DMS79 (cell line): ENCODE data around the gene GMDS.

Source experiments
- DNase-seq: peaks from one replicate; lab custom pipeline; 2025; lab: John Stamatoyannopoulos, UW

GMDS gene

DNA sequence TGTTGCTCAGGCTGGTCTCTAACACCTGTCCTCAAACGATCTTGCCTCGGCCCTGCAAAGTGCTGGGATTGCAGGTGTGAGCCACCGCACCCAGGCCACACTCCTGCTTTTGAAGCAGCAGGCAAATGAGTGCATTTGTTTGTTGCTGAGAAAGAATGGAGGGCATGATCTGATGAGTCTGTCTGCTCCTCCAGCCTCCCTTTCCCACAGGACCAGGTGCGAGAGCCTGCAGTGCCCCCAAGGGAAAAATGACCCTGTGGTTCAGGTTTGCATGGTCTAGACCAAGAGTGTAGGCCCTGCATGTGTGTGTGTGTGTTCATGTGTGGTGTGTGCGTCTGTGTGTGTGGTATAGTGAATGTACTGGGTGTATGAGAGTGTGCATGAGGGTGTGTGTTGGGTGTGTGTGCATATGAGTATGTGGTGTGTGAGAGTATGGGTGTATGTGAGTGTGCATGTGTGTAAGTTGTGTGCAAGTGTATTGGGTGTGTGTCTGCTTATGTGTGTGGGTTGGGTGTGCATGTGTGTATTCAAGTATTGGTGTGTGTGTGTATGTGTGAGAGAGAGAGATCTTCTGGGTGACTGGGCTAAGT is 658.4 kb downstream of the GMDS start:
- no peak for DNase-seq

DNA sequence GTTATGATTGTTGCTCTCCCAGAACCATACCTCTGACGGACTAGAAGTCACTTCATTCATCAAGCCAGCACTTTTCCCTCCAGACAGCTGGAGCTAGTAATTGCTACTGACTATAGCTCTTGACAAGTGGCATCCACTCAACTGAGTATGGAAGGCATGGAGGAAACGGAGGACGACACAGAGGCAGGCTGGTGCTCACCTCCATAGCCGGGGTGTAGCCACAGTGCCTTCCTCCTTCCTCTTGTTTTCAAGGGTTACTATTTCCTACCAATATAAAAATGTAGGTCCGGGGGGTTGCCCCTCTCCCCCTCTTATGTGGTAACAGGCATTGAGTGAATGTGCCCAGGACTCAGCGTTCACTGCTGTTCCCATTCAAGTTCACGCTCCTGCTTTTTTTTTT is 659.1 kb downstream of the GMDS start:
- DNase-seq = no peak

DNA sequence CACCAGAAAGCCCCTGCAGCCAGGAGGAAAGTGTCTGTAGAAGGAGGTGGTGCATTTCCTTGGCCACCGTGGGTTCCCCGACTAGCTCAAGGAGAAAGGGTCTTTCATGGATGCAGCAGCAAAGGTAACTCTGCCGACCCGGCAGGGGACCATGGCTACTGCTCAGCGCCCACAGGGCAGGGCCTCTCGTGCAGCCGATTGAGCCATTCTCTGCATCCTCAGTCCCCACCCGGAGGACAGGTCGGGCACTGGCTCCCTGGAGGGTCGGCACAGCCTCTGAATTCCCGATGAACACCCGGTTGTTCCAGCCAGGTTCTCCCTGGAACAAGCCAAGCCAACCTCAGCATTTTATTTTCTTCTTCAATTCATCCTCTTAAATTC is 659.7 kb downstream of the GMDS start:
- DNase-seq = no peak

DNA sequence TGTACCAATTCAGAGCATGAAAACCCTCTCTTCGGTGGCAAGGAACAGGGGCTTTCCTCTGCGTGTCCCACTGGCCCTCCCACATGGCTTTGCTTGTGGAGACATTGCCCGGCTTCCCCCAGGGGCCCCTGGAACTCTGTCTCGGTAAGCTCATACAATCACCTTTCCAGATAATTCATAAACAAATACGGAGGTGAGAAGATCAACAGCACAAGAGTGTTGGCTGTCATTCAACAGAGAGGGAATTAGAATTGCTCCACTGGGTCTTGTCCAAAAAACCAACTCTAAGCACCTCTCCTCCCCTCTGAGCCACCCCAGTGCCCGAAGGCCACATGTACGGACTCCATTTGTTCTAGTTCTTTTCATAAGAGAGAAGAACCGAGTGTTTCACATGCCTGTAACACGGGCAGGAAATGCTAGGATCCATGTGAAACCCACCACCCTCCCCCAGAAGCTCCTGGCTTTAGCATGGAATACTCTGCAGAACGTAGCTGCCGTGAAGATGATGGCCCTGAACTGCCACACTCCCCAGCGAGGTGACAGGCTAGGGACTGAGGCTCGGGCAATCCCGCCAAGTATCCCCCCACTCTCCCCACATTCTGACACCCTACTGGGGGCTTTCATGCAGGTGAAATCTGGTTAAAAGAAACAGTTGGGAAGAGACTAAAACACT is 660.3 kb downstream of the GMDS start:
- no peak for DNase-seq

DNA sequence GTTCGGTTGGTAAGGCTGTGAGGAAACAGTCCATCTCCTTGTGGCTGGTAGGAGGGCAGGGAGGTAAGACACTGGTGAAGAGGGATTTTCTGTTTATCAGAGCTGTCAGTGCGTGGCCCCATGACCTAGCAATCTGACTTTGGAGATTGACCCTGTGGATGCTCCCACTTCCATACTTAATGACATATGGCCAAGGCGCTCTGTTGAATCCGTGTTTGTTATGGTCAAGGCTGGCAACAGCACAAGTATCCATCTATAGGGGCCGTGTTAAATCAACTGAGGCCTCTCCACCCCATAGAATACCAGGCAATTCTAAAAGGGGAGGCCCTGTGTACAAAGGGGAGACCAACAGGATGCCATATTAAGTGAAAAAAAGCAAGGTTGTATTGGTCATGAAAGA is 661.3 kb downstream of the GMDS start:
- DNase-seq = no peak

DNA sequence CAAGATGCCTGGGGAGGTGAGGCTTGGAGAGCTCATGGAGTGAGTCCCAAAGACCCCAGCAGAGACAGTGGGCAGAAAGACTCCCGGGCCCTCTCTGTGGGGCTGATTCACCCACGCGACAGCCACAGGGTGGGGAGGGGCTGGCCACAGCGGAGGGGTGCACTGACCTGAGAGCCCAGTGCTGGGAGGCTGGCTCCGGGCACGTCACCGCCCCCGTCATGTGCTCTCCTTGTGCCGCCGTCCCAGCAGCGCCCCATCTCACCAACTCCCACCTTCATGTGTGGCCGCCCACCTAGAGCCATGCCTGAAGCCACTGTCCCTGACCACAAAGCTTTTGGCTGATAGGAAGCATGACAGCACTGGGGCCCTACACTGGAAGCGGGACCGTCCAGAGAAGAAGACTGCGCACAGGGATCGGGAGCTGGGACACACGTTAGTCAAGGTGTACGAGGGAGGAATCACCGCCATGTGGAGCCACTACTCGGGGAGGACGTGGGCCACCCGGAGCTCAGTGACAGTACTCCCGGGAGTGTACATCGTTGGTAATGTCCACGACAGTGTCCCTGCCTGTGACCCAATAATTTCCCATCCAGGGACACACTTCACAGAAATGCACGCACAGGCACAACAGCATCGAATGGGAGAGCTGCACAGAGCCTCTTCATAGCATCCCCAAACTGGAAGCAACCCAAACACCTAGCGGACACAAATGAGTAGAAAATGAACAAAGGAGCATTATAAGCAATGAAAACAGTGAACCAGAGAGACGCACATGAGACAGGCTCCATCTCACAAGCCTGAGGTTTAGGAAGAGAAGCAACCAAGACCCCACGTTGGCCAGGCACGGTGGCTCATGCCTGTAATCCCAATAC is 664.0 kb downstream of the GMDS start:
- DNase-seq = no peak

DNA sequence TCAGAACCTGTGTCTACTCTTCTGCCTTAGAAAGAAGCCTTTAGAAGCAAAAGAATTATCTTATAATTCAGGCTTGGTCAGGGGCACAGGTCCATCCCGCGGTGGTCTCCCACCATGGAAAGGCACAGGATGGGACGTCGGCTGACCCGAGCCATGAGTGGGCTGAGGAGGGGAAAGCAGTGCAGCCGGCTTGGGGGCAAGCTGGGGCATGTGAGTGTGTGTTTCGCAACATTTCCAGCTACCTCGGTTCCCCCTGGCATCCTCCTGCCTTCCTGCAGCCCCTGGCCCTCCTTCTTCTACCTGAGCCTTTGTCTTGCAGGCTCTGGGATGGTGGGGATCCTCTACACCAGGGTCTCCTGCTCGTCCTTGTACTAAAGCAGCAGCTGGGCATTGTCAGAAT is 664.8 kb downstream of the GMDS start:
- no peak for DNase-seq

DNA sequence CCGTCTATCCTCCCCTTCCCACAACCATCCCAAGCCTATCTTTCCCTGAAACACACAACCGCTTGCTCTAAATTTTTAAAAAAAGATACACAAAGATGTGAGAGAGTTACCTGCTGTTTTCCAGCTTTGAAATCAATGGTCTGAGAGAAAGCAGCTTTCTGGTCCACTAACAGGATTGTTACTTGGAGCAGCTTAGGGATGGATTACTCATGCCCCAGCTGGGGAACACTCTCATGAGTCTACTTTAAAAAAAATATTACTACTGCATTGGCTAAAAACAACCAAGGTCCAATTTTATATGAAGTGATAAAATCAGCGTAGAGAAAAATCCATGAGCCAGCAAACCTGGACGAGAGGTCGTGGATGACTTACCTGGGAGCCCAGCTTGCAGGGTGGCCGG is 665.3 kb downstream of the GMDS start:
- no peak for DNase-seq

DNA sequence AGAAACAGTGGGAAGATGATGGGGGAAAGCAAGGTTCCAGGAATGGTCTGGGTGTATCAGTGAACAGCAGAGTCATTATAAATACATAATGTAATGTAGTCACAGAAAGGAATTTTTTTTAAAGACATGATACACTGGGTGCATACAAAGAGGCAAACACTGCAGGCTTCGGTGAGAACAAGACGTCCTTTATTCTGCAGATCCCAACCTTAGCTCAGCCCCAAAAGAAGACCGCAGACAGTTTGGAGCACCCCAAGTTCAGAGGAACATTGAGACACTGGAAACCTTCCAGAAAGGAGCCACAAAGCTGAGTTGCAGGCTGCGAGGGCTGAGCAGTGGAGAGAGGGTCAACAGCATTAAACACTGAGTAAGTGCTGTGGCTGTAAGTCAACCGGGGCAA is 666.3 kb downstream of the GMDS start:
- DNase-seq = no peak

DNA sequence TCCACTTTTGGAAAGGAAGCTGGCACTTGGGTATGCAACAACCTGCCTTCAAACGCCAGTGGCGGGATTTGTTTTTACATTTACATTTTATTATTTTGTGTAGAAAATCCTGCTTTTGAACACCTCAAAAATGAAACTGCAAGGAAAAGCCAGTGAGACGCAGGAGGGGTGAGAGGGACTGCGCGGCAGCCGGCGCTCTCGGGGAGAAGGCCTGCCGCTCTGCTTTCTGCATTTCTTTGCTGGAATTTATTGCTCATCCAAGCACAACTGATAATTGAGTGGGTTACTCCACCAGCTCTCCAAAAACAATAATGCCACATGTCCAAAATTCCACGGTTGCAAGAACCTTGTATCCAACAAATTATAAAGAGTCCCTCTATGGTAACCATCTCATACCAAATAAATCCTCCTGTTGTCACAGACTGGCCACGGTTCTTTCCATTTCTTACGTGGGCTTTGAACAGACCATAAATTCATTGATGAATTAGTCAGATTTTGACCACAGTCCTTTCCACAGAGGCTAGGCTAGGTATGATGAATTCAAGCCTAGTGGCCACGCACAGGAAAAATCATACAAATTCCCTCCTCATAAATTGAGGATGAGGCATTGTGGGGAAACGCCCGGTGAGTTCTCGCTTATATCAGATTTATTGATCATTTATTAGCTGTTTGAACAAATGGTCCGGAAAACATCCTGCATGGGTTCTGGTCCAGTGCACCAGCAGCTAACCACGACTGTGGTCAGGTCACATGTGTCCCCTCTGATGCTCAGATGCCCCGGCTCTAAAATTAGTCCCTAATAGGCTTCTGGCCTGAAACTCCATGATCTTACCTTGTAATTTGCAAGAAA is 667.3 kb downstream of the GMDS start:
- DNase-seq = no peak

DNA sequence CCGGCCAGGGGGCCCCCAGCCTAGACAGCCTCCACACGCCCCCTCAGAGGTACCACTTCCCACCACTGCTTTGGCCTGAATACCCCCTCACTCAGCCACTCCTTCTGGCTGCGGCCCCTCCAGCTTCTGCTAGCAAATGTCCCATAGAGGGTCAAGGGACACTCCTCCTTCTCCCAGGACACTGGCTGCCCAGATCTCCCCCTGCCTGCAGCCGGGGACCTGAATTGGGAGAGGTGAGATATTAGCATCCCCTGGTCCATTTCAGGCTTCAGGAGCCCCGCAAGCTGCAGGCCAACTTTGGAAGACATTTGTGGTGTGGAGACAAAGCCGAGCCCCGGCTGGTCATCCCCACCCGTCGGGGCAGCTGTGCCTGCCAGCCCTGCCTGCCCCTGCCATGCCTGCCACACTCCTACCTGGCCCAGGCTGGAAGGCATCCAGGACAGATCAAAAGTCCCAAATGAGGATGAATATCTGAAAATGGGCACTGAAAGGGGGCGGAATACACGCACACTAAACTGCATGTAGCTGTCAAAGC is 668.2 kb downstream of the GMDS start:
- DNase-seq = no peak

DNA sequence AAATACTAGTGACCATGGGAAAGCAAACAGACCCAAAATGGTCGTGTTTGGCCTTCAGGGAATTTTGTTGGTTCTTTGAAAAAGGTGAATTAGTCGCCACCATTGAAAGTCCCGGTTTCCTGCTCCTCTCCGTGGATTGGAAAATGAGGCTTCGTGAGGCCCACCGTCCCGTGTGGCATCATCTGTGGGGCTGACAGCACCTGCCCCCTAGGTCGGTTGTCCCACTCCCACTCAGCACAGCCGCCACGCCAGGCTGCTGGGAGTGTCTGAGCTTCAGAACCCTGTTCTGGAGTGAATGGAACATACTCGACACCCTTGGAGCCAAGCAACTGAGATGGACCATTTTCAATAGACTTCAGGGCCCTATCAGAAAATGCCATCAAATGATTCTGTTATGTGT is 668.7 kb downstream of the GMDS start:
- DNase-seq = no peak

DNA sequence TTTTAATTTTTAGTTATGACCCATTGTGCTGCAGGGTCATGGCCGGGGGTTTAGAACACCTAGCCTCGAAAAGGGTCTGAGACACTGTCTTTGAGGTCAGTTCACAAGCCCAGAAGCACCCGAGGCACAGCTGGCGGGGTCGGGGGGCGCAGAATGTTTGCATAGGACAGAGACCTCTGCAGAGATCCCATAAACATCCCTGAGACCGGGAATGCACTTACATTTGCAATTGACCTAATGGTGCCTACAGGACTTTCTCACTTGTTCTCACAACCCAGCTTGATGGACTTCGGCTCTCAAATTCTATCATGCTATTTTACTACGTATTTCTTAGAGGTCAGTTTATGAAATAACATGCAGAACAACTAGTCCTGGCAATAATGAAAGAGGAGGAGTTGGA is 669.2 kb downstream of the GMDS start:
- no peak for DNase-seq

DNA sequence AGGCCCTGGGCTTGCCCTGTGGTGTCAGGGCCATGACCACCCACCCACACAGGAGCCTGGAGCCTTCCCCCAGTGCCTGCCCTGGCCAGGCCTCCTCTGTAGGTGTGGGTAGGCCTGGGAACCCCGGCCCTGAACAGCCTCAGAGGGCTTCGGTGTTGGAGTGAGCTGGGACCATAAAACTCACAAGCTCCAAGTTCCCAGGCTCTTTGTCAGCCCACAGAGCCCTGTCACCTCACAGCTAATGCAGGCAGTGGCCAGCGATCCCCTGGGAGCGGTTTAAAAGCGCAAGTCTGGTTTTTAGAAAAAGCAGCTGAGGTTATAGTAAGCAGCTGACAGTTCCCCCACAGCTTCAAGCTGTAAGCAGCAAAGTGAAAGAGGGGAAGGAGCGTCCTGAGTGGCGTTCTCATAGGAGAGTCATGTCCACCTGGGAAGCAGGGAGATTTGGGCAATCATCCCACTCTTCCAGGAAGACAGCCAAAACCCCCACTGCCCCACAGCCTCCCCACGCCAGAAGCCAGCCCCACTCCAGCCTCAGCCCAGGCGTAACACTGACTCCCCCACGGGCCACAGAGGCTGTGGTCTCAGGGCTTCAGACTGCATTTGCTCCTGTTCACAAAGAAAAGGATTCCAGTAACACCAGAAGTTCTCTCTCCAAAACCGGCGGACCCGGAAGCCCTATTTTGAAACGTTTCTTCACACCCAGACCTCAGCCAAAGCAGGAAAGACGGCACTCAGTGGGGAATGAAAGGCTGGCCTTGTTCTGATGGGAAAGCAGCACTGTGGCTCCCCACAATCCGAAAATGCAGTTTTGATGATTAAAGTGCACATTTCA is 670.0 kb downstream of the GMDS start:
- no peak for DNase-seq

DNA sequence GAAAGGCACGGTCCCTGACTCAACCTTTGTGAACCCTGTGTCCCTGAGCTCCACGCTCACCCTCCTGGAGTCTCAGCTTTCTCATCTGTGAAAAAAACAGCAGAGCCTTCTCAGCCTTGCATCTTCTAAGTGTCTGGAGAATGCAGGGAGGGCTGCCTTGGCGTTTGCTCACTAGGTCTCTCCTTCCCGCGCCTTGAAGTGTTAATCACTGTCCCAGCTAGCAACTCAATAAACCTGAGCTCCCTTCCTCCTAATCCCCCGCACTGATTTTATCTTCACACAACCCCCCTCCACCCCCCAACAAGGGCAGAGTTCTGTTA is 670.6 kb downstream of the GMDS start:
- no peak for DNase-seq

DNA sequence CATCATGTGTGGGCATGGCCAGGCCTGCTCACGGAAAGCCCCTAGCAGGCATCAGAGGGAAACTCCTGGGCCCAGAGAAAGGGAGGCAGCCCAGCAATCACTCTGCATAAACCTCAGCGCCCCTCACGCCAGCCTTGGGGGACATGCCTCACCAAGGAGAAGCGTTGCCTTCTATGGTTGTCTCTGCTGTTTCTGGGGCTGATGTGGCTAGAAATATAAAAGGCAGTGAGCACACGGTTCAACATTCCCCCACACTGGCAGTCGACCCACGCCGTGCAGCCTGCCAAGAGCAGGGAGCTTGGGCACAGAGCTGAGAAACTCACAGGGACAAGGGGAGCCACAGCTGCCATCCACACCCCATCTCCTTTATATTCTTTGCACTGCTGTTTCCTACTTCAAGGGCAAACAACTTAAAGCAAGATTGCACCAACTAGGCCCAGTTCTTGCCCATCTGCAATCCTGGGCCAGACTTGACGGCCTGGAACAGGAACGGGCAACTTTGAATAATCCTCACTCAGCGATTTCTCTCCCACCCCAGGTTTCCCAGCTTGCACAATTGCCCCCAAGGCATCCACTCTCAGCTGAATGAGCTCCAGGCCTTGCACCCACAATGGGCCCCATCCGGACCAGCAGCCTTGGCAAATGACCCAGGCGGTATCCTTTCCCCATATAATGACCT is 671.2 kb downstream of the GMDS start:
- no peak for DNase-seq
